ENCODE measurements around the gene CPED1. TPM values are rescaled to one million over a fixed set of nuclear protein-coding genes. Genes with fewer than 3 reads are reported as not detected.
"Not testable (repeated sequence)": the region's sequence is repeated elsewhere in the genome, so short reads cannot be mapped to it uniquely, and the experiment has no call there.

Gene CPED1
- total RNA-seq, 2 donors from 2014 or later = 4.0 to 15.9 TPM

- Histone ChIP-seq H3K4me3 (no peak overlapping the region), H3K9ac (ENCODE audit: low read depth in 2 of 2, low read length in 2 of 2) (no peak overlapping the region), H3K36me3 (no peaks in the 10 kb centered on the region), H3K27me3 (no peaks in the 10 kb centered on the region), H3K9me3 (no peaks in the 10 kb centered on the region), H3K4me1 (no peaks in the 10 kb centered on the region), H3K27ac (no peak overlapping the region)
- no peak for DNase-seq
- no peak for TF ChIP-seq CTCF (IDR thresholded peaks at IDR 0.05)
- intact Hi-C loops (cut with DNase I) = loop anchor here (10.0 kb wide), 1 partner anchor 212 kb away; no protein-coding TSS in a partner anchor
Measured at GRCh38 chr7:121123032-121123431, 134.5 kb downstream of the CPED1 start.

DNA sequence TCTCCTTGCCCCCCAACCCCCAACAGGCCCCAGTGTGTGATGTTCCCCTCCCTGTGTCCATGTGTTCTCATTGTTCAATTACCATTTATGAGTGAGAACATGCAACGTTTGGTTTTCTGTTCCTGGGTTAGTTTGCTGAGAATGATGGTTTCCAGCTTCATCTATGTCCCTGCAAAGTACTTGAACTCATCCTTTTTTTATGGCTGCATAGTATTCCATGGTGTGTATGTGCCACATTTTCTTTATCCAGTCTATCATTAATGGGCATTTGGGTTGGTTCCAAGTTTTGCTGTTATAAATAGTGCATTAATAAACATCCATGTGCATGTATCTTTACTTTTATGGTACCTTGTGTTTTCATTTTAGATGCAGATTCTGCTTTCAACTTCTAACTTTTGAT, 136.9 kb downstream of the CPED1 start:
- intact Hi-C loops (cut with DNase I) = loop anchor here (10.0 kb wide), 1 partner anchor 209 kb away; no protein-coding TSS in a partner anchor
- not testable (repeated sequence) for H3K4me3 ChIP-seq; H3K27me3 ChIP-seq; H3K9ac ChIP-seq (ENCODE audit: low read depth in 2 of 2, low read length in 2 of 2); H3K27ac ChIP-seq; DNase-seq; H3K4me1 ChIP-seq; H3K36me3 ChIP-seq; H3K9me3 ChIP-seq

- Histone ChIP-seq H3K4me3 (no peak overlapping the region), H3K4me1 (no peaks in the 10 kb centered on the region), H3K9ac (ENCODE audit: low read depth in 2 of 2, low read length in 2 of 2) (no peak overlapping the region), H3K9me3 (no peaks in the 10 kb centered on the region), H3K27me3 (no peaks in the 10 kb centered on the region), H3K36me3 (no peaks in the 10 kb centered on the region), H3K27ac (no peak overlapping the region)
- no peak for TF ChIP-seq CTCF (IDR thresholded peaks at IDR 0.05)
- intact Hi-C loops (cut with DNase I) = loop anchor here (10.0 kb wide), 1 partner anchor 209 kb away; no protein-coding TSS in a partner anchor
- DNase-seq = no peak
Measured at GRCh38 chr7:121126201-121126600, 137.7 kb downstream of the CPED1 start.

DNA sequence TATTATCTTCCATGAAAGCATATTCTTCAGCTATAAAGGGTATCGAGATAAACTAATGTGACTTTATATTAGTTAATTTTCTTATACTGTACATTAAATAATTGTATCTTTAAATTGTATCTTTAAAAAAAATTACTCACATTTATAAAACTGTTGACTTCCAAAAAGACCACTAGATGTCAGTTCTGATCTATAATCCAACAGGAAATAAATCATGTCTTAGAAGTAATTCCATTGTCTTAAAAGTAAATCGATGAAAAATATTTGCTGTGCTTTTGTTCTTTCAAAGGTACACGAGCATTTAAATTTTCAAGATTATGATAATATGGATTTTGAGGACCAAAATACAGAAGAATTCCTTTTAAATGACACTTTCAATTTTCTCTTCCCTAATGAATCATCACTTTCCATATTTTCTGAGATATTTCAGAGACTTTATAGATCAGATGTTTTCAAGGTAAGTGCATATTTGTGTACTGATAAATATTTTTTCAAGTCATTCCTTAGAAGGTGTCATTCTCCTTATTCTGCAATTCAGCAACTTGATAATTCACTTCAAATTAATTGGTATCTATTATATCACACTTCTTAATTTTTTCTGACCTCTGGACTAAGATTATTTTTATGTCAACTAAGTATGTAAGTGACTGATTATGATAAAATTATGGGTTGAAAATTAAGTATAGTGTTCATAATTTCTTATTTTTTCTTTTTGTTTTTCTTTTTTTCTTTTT, 138.5 kb downstream of the CPED1 start:
- intact Hi-C loops (cut with DNase I) = loop anchor here (10.0 kb wide), 1 partner anchor 208 kb away; no protein-coding TSS in a partner anchor
- H3K27ac ChIP-seq = no peak overlapping the region
- no peak for DNase-seq
- no peaks in the 10 kb centered on the region for H3K9me3 ChIP-seq
- H3K4me1 ChIP-seq = no peaks in the 10 kb centered on the region
- no peak overlapping the region for H3K9ac ChIP-seq (ENCODE audit: low read depth in 2 of 2, low read length in 2 of 2)
- no peak for TF ChIP-seq CTCF (IDR thresholded peaks at IDR 0.05)
- H3K4me3 ChIP-seq = no peak overlapping the region
- H3K36me3 ChIP-seq = no peaks in the 10 kb centered on the region
- no peaks in the 10 kb centered on the region for H3K27me3 ChIP-seq

- intact Hi-C loops (cut with DNase I) = no loop called here
- no peak overlapping the region for H3K4me3 ChIP-seq
- no peak for TF ChIP-seq CTCF (IDR thresholded peaks at IDR 0.05)
- no peak overlapping the region for H3K9ac ChIP-seq (ENCODE audit: low read depth in 2 of 2, low read length in 2 of 2)
- no peaks in the 10 kb centered on the region for H3K36me3 ChIP-seq
- no peaks in the 10 kb centered on the region for H3K9me3 ChIP-seq
- H3K27me3 ChIP-seq = no peaks in the 10 kb centered on the region
- no peak overlapping the region for H3K27ac ChIP-seq
- H3K4me1 ChIP-seq = no peaks in the 10 kb centered on the region
- DNase-seq = no peak
Measured at GRCh38 chr7:121132940-121133339, 144.4 kb downstream of the CPED1 start.

GRCh38 chr7:121133444-121133843, 144.9 kb downstream of the CPED1 start:
- DNase-seq = no peak
- H3K27me3 ChIP-seq = no peaks in the 10 kb centered on the region
- no peak overlapping the region for H3K4me3 ChIP-seq
- no peaks in the 10 kb centered on the region for H3K9me3 ChIP-seq
- H3K27ac ChIP-seq = no peak overlapping the region
- no peak overlapping the region for H3K9ac ChIP-seq (ENCODE audit: low read depth in 2 of 2, low read length in 2 of 2)
- no peaks in the 10 kb centered on the region for H3K36me3 ChIP-seq
- no peak for TF ChIP-seq CTCF (IDR thresholded peaks at IDR 0.05)
- no peaks in the 10 kb centered on the region for H3K4me1 ChIP-seq
- intact Hi-C loops (cut with DNase I) = no loop called here

Measured in colonic mucosa (tissue), 4 donors.